ENCODE measurements around the gene HMGB1. TPM values are rescaled to one million over a fixed set of nuclear protein-coding genes. Genes with fewer than 3 reads are reported as not detected.

Gene HMGB1
- total RNA-seq, result 82.1 and 129 TPM in 2 replicates

GRCh38 chr13:30465593-30466357, at the start of gene HMGB1:
Gene HMGB1, minus strand, starts transcription at chr13:30465936. Its CDS starts 2,256 bp downstream, at chr13:30463680.

GRCh38 chr13:30422054-30422839, 43.5 kb downstream of the HMGB1 start, which contains the start of gene UBE2L5:
Gene UBE2L5, plus strand, starts transcription at chr13:30422493. Its CDS starts 5,498 bp downstream, at chr13:30427991.

Other genes with a start within 250 kb of the HMGB1 start
- gene KATNAL1, start 158.4 kb downstream of the HMGB1 start, total RNA-seq, result 34.2 and 35.9 TPM in 2 replicates
- 0.85 TPM in 1 of 2 replicates, not detected in the other for gene UBE2L5, start 43.4 kb downstream of the HMGB1 start, total RNA-seq
- 21.7 and 22.3 TPM in 2 replicates for gene USPL1, start 152.0 kb upstream of the HMGB1 start, total RNA-seq